ENCODE results near the gene TRPM3.

DNA sequence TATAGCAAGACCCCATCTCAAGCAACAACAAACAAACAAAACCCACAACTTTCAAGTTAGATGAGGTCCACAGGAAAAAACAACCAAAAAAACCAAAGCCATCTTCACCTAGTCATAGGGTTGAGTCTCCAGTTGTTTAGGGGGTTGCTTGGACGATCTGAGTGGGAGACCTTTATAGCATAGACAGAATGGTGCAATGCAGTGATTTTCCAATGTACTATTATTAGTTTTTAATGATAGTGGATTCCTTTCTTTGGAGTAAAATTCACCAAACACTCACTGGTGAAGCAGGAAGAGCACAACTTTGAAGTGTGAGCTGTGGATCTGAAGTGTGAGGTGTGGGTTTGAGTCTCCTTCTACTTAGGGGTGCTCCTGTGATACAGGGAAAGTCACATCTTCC, 640.0 kb downstream of the TRPM3 start:
- no peak for TF ChIP-seq CTCF (IDR thresholded peaks at IDR 0.05)
- TF ChIP-seq POLR2A (IDR thresholded peaks at IDR 0.05), result no peak
